Jurkat, Clone E6-1 (cell line): ENCODE results near the gene RACGAP1.
A peak's percentile ranks its signal among the peaks of the same experiment; 100 is the strongest.

Experiments used
- DNase-seq: peaks from one replicate; pipeline ENCODE4 v3.0.0-alpha.2; 2011; ENCODE audit warnings: low read depth, low spot score
- H3K4me3 ChIP-seq: 2 replicates; pipeline ENCODE4 v1.5.1; 2011; ENCODE audit warnings: mild to moderate bottlenecking, low read length, control low read depth, moderate library complexity

Gene RACGAP1

GRCh38 chr12:49950273-49951251 is 74.7 kb downstream of the RACGAP1 start, which contains the start of gene AQP2:
Gene AQP2, plus strand, starts transcription at chr12:49950737. Its CDS starts 94 bp downstream, at chr12:49950831.
- no peak for DNase-seq
- H3K4me3 ChIP-seq = no peak within 1 kb of the TSS

- no peak for DNase-seq
- H3K4me3 ChIP-seq = no peak overlapping the region
These were observed 75.4 kb downstream of the RACGAP1 start for GRCh38 chr12:49949866-49950265.

- H3K4me3 ChIP-seq = no peak overlapping the region
- DNase-seq = no peak
These were observed 76.1 kb downstream of the RACGAP1 start for GRCh38 chr12:49948866-49949845.

- no peak for DNase-seq
- H3K4me3 ChIP-seq = no peak overlapping the region
These were observed 77.6 kb downstream of the RACGAP1 start for GRCh38 chr12:49947593-49948226.

GRCh38 chr12:49946497-49946896 is 78.8 kb downstream of the RACGAP1 start:
- DNase-seq = no peak
- no peak overlapping the region for H3K4me3 ChIP-seq

- no peak for DNase-seq
- H3K4me3 ChIP-seq = no peak overlapping the region
These were observed 79.2 kb downstream of the RACGAP1 start for GRCh38 chr12:49946086-49946485.

- peak; percentile 72 for DNase-seq
- H3K4me3 ChIP-seq = peak overlapping the region; percentile 50
These were observed 79.8 kb downstream of the RACGAP1 start for GRCh38 chr12:49945394-49946080.

GRCh38 chr12:49944718-49945117 is 80.6 kb downstream of the RACGAP1 start:
- DNase-seq = no peak
- no peak overlapping the region; the same call in 1 of the 2 replicates for H3K4me3 ChIP-seq

GRCh38 chr12:49944046-49944445 is 81.2 kb downstream of the RACGAP1 start:
- no peak overlapping the region for H3K4me3 ChIP-seq
- DNase-seq = no peak

- no peak overlapping the region for H3K4me3 ChIP-seq
- no peak for DNase-seq
These were observed 81.7 kb downstream of the RACGAP1 start for GRCh38 chr12:49943625-49943960.

GRCh38 chr12:49942921-49943624 is 82.2 kb downstream of the RACGAP1 start:
- no peak for DNase-seq
- no peak overlapping the region for H3K4me3 ChIP-seq

GRCh38 chr12:49942512-49942893 is 82.8 kb downstream of the RACGAP1 start:
- DNase-seq = no peak
- H3K4me3 ChIP-seq = no peak overlapping the region

- H3K4me3 ChIP-seq = no peak overlapping the region
- no peak for DNase-seq
These were observed 83.5 kb downstream of the RACGAP1 start for GRCh38 chr12:49941556-49942511.

- no peak overlapping the region for H3K4me3 ChIP-seq
- DNase-seq = no peak
These were observed 85.6 kb downstream of the RACGAP1 start for GRCh38 chr12:49939707-49940106.

GRCh38 chr12:49939307-49939706 is 86.0 kb downstream of the RACGAP1 start:
- DNase-seq = no peak
- no peak overlapping the region for H3K4me3 ChIP-seq
